ENCODE data around the gene HAUS8.

HAUS8 gene

GRCh38 chr19:17075864-17076542 lies 751 bp upstream of the HAUS8 start:
- no peak for DNase-seq
- peak overlapping the region; percentile 68 for H3K27ac Mint-ChIP-seq
- no peaks in the 10 kb centered on the region for H3K27me3 Mint-ChIP-seq (ENCODE audit: low read depth, poor library complexity)
- TF ChIP-seq, protein P1, sequence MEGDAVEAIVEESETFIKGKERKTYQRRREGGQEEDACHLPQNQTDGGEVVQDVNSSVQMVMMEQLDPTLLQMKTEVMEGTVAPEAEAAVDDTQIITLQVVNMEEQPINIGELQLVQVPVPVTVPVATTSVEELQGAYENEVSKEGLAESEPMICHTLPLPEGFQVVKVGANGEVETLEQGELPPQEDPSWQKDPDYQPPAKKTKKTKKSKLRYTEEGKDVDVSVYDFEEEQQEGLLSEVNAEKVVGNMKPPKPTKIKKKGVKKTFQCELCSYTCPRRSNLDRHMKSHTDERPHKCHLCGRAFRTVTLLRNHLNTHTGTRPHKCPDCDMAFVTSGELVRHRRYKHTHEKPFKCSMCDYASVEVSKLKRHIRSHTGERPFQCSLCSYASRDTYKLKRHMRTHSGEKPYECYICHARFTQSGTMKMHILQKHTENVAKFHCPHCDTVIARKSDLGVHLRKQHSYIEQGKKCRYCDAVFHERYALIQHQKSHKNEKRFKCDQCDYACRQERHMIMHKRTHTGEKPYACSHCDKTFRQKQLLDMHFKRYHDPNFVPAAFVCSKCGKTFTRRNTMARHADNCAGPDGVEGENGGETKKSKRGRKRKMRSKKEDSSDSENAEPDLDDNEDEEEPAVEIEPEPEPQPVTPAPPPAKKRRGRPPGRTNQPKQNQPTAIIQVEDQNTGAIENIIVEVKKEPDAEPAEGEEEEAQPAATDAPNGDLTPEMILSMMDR (IDR thresholded peaks at IDR 0.05) = no peak
- H3K36me3 Mint-ChIP-seq (ENCODE audit: low read depth) = peaks cover 14% of the 10 kb centered on the region
- peak overlapping the region; percentile 97 for H3K4me3 Mint-ChIP-seq
- peaks cover 70% of the 10 kb centered on the region for H3K4me1 Mint-ChIP-seq
- no peaks in the 10 kb centered on the region for H3K9me3 Mint-ChIP-seq

DNA sequence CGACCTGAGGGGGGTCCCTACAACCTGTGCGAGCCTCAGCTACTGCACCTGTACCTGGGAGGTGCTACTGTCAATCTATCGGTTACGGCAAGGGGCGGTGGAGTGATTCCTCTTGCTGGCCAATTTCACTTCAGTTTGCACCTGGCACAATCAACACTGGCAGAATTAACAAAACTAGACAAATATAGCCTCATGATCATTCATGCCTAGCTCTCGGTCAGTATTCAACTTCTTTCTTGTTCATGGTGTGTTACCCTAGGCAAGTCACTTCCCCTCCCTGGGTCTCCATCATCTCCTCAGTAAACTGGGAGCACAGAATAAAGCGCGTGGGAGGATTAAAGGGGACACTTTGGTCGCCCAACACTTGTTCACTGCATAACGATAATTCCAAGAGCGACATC lies 618 bp downstream of the HAUS8 start:
- peak overlapping the region; percentile 97 for H3K4me3 Mint-ChIP-seq
- peaks cover 18% of the 10 kb centered on the region for H3K36me3 Mint-ChIP-seq (ENCODE audit: low read depth)
- DNase-seq = no peak
- TF ChIP-seq, protein P1 (IDR thresholded peaks at IDR 0.05) = no peak
- no peaks in the 10 kb centered on the region for H3K27me3 Mint-ChIP-seq (ENCODE audit: low read depth, poor library complexity)
- H3K4me1 Mint-ChIP-seq = peaks cover 74% of the 10 kb centered on the region
- H3K9me3 Mint-ChIP-seq = no peaks in the 10 kb centered on the region
- H3K27ac Mint-ChIP-seq = peak overlapping the region; percentile 87

- Mint-ChIP-seq H3K27ac (no peak overlapping the region), H3K4me1 (peaks cover 74% of the 10 kb centered on the region), H3K9me3 (no peaks in the 10 kb centered on the region), H3K36me3 (ENCODE audit: low read depth) (peaks cover 18% of the 10 kb centered on the region), H3K4me3 (peak overlapping the region; percentile 97), H3K27me3 (ENCODE audit: low read depth, poor library complexity) (no peaks in the 10 kb centered on the region)
- TF ChIP-seq, protein P1 (IDR thresholded peaks at IDR 0.05) = no peak
- no peak for DNase-seq
Measured at GRCh38 chr19:17073869-17074633, 1.2 kb downstream of the HAUS8 start.

GRCh38 chr19:17070912-17071311 lies 4.3 kb downstream of the HAUS8 start:
- Mint-ChIP-seq H3K4me1 (peaks cover 63% of the 10 kb centered on the region), H3K27ac (no peak overlapping the region), H3K9me3 (no peaks in the 10 kb centered on the region), H3K27me3 (ENCODE audit: low read depth, poor library complexity) (peaks cover 1% of the 10 kb centered on the region), H3K36me3 (ENCODE audit: low read depth) (peaks cover 29% of the 10 kb centered on the region), H3K4me3 (no peak overlapping the region)
- no peak for DNase-seq
- TF ChIP-seq, protein P1 (IDR thresholded peaks at IDR 0.05) = no peak

- H3K27ac Mint-ChIP-seq = peak overlapping the region; percentile 42
- no peak overlapping the region for H3K4me3 Mint-ChIP-seq
- H3K9me3 Mint-ChIP-seq = no peaks in the 10 kb centered on the region
- DNase-seq = no peak
- peaks cover 63% of the 10 kb centered on the region for H3K4me1 Mint-ChIP-seq
- TF ChIP-seq, protein P1 (IDR thresholded peaks at IDR 0.05) = no peak
- H3K36me3 Mint-ChIP-seq (ENCODE audit: low read depth) = peaks cover 30% of the 10 kb centered on the region
- peaks cover 2% of the 10 kb centered on the region for H3K27me3 Mint-ChIP-seq (ENCODE audit: low read depth, poor library complexity)
Measured at GRCh38 chr19:17070421-17070820, 4.8 kb downstream of the HAUS8 start.
